H54 (cell line): ENCODE results near the gene DNTT.

Experiments used
- DNase-seq: peaks from one replicate; pipeline ENCODE4 v3.0.0; 2011; ENCODE audit warnings: low spot score, mixed read lengths; ENCODE audit not compliant: insufficient read length
- FAIRE-seq: peaks from 3 replicates; lab custom pipeline; 2011; peaks lifted over from hg19 to GRCh38; lab: Jason Lieb, UNC
- POLR2A ChIP-seq: IDR thresholded peaks from 2 replicates; pipeline ENCODE4 v1.6.1; 2011; ENCODE audit warnings: low read depth, mild to moderate bottlenecking, low read length

Gene DNTT

DNA sequence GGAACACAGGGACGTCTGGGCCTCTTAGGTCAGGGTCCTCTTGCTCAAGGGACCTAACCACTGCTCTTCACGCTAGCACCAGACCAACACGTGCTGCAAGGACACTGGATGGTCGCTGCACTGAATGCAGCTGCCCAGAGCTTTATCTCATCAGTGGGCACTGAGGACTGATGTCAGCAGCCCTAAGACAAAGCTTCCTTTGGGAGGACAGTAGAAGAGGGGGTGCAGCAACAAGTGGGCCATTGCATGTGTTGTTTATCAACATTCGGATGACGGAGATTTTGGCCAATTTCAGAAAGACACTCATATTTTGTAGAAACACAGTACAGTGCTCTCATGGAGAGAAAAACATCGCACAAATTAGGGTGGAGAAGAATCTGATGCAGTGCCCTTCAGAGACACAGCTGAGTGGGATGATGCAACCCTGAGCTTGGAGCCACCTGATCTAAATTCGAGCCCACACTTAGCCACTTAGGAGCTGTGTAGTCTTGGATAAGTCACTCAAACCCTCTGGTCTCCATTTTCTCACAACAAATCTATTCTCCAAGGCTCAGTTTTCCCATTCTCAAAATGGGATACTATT lies 52.9 kb downstream of the DNTT start:
- no peak for TF ChIP-seq POLR2A
- FAIRE-seq (no peak), DNase-seq (no peak)

DNA sequence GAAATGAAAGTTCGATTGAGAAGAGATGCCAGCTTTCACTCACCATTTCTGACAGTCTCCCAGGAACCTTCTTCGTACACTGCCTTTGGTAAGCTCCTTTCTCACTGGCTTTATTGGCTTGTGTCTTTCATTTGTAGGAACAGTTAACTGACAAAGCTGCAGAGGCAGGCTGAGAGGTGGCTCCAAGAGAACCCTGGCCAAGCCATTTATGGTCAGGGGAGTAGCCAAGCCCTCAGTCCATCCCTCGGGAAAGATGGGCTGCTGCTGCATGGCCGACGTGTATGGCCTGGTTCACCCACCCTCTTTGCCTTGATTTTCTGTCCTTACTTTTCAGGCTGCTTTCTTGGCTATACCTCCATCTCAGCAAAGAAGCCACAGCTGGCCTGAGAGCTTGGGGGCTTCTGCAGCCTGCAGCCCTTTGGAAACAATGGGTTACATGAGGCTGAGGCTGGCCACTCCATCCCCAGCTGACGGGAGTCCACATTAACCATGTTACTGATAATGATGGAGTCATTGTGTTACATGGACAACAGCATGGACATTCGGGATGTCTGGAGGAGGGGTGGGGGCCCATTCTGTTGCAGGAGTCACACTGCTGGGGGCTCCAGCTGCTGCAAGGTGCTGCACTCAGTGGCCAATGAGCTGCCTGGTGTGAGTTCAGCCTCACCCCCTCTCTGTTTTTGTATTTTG lies 54.8 kb downstream of the DNTT start, which contains the start of gene OPALIN:
OPALIN (minus strand) TSS at position 152 of the 690 bp plus-strand sequence; CDS start at position 46, 106 bp downstream.
- no peak for TF ChIP-seq POLR2A
- FAIRE-seq (no peak), DNase-seq (no peak)

DNA sequence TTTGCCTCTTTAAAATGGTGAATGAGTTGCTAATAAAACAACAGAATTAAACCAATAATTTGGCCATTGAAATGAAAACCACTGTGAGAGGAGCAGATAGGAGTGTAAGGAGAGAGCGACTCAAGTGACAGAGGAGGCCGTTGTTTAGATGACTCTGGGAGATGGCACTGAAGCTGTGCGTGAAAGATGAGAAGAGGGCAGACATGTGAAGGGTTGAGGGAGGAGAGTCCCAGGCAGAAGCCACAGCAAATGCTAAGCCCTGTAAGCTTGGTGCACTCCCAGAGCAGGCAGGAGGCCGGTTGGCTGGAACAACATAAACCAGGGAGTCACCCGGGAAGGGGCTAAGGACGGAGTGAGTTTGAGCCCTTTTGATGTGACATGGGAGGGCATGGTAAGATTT lies 55.4 kb downstream of the DNTT start:
- DNase-seq (no peak), FAIRE-seq (no peak)
- no peak for TF ChIP-seq POLR2A

DNA sequence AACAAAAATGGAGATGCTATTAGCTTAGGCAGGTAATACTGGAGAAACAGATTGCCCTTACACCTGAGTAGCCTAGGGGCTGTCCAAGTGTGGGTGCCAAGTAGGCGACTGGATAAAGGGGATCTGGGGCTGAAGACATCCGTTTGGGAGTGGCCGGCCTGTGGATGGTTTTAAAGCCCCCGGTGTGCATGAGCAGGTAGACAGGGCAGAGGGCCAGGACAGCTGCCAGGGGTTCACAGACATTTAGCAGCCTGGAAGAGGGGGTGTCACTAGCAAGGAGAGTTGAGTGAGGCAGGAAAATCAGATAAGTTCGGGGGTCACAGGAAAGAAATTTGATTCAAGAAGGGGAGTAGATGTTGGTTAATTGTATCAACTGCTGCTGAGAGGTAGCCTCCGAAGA lies 56.1 kb downstream of the DNTT start:
- DNase-seq (no peak), FAIRE-seq (no peak)
- TF ChIP-seq POLR2A, result no peak

DNA sequence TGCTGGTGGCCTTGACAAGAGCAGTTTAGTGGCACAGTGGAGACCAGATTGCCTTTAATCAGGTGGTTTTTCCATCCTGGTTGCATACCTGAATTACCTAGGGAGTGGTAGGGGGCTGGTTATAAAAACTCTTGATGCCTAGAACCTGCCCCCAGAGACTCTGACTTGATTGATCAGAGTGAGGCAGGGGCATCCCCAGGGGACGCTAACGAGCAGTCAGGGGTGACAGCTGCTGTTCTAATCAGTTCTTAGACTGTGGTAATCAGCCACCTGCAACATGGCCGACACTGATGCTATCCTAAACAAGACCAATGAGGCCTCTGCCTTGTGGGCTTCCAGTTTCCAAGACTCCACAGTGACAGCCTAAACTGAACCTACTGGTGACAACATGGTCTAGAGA lies 56.5 kb downstream of the DNTT start:
- DNase-seq (no peak), FAIRE-seq (no peak)
- no peak for TF ChIP-seq POLR2A

DNA sequence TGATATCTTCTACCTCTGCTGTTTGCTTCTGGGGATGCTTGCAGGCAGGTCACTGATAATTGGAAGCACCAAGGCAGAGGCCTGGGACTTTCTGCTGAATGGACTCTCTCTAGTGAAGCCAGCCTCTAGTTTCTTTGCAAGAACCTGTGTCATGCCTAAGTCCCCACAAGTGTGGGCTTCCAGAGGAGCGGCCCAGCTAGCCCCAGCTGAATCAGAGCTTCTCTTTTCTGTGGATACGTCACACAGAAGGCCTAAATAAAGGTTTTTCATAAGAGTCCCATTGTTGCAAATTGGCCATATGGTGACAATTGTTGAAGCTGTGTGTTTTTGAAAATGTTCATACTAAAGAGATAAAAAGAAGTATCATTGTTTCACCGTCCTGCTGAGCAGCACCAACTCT lies 61.3 kb downstream of the DNTT start:
- FAIRE-seq (no peak), DNase-seq (no peak)
- TF ChIP-seq POLR2A, result no peak

DNA sequence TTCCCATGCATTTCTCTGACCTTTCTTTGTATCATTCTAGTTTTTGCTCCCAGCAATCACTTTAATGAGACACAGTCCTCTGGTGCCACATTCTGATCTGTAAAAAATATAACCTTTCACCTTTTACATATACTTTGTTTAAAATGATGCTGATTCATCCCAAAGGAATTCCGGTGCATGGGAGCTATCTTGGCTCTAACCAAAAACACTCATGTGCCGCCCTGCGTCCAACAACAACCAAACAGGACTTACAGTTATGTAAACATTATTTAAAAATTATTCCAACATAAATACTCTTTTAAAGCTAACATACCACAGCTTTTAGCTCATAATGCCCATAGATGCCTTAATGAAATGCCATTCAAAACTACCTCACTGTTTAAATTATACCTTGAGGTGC lies 62.3 kb downstream of the DNTT start:
- no peak for TF ChIP-seq POLR2A
- no peak for DNase-seq
- FAIRE-seq, result no peak

DNA sequence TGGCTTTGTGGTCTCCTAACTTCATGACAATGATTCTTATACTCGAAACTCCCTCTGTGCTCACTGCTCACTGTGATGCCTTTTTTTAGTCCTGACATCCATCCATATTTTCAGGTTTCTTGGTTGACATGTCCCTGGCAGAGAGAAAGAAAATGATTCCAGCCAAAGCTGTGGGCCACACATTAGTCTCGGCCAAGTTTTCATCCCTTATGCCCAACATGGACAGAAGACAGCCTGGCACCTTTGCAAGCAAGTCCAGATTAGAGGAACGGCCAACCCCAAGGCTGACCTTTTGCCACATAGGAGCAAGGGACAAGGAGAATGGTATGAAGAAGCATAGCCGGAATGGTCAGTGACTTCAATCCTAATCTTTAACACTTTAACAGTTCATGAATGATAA lies 63.2 kb downstream of the DNTT start:
- FAIRE-seq, result no peak
- TF ChIP-seq POLR2A, result no peak

DNA sequence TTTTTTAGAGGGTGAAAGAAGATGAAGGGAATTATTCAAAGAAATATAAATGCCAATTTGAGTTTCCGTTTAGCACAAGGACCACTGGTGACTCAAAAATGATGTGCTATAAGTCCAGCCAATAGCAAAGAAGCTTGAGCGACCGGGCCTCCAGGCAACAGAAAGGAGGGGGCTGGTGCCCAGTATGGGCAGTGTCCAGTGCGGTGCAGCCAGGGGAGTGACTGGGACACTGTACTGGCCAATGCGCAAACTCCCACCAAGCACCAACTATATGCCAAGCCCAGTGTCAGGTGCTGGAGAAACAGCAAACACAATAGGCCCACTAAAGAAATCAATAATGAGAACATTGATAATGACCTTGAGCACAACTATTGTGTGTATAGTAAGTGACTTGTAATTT lies 64.7 kb downstream of the DNTT start:
- no peak for TF ChIP-seq POLR2A
- FAIRE-seq, result no peak
- no peak for DNase-seq

More for the DNA sequence above, 63.2 kb downstream of the DNTT start:
- no peak for DNase-seq

DNA sequence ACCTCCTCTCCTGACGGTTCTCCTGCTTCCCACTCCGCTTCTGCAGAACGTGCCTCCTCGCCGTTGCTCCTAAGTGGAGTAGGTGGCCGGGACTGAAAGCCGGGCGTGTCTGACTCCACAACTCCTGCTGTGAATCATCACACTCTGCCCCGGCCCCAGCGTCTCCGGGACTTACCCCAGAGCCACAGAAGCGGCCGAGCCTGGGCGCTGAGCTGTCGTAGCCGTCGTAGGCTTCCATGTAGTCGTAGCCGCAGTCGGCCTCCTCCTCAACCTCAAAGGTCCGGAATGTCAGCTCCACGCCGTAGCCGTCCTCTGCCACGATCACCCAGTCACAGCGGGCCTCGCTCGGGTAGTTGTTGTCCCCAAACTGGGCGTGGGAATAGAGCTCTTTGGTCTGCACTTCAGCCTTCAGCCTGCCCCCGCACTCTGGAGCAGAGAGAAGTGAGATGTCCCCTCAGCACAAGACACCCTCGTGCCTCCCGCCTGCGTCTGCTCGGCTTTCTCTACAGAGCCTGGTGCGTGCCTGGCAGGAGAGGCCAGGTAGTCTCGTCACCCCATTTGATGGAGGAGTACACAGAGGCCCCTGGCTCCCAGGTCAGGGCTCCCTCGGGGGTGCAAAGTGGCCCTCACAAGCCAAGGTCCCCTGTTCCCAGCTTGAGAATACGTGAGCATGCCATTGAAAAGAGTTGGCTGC lies 65.8 kb downstream of the DNTT start:
- DNase-seq, result peak; percentile 77
- FAIRE-seq, result no peak
- no peak for TF ChIP-seq POLR2A

DNA sequence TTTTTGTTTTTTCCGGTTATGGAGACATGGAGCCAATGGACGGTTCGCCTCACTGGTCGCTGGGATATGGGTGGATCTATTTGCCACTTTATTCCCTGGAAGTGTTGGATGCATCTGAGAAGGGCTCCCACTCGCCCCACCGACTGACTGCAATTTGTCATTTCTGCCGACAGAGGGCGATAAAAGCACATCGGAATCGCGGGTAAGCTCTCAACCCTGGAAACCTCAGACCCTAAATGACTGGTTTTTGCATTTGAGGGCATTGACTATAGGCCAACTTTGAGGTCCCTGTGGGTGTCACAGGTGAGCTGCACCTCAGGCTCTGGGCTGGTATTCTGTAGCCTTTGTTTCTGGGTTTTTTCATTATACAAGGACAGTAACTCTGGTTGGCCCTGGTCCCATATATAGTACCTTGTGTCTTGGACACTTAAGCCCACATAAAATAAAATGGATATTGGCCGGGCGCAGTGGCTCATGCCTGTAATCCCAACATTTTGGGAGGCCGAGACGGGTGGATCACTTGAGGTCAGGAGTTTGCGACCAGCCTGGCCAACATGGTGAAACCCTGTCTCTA lies 66.4 kb downstream of the DNTT start:
- FAIRE-seq, result peak; percentile 11
- DNase-seq, result peak; percentile 71
- no peak for TF ChIP-seq POLR2A

DNA sequence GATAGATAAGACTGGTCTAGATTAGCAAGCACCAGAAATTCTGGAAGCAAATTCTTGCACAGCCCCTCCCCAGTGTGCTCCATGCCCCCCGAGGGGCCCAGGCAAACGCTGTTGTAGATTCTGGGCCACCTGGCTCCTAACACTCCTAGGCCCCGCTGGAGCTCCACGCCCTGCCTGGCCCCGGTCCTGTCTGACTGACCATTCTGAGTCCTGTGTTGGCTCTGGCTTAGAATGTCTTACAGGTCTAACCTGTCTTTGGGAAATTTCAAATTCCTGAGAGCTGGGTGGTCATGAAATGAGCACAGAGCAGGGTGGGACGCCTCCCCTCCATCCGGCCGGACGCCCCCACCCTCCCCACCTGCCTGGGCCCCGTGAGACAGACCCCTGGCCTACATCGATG lies 67.1 kb downstream of the DNTT start:
- DNase-seq (no peak), FAIRE-seq (no peak)
- TF ChIP-seq POLR2A, result no peak

DNA sequence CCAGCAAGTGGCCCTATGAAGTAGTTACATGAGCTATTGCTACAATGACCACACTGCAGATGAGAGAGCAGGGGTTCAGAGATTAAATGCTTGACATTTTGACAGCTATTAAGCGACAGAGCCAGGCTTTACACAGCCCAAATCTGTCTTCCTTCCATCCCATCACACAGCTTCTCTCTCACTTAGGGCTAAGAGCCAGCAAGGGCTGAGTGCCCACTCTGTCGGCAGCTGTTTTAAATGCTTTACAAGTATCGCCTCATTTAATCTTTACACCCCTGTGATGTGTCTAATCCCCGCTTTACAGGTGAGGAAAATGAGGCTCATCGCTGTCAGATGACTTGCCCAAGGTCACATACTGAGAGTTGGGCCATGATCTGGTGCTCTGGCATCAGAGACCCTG lies 69.8 kb downstream of the DNTT start:
- DNase-seq (no peak), FAIRE-seq (no peak)
- TF ChIP-seq POLR2A, result no peak

DNA sequence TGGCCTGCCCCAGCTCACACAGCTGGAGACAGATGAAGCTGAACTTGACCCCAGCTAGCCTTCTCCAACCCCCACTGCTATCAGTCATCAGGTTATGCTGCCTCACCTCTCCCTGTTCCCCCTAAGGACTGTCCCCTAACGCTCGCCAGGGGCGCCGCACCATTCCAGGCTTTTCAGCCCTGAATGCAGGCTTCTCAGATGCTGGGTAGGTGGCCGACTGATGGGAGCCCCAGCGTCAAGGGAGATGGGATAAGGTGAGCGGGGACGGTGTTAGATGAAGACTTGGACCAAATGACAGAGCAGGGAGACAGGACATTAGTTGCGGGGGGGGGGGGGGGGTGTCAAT lies 70.4 kb downstream of the DNTT start:
- no peak for TF ChIP-seq POLR2A
- FAIRE-seq (no peak), DNase-seq (no peak)
